Thyroid gland (tissue), 4 donors: ENCODE measurements around the gene MB21D2.
"Not testable (repeated sequence)": the region's sequence is repeated elsewhere in the genome, so short reads cannot be mapped to it uniquely, and the experiment has no call there.

Experiments
- POLR2A ChIP-seq, 2 donors: fragments of 450-650 bp; IDR thresholded peaks; one replicate each; pipeline ENCODE4 v1.6.1; 2017; ENCODE audit warnings: antibody characterized with exemption in 2 of 2, mild to moderate bottlenecking in 2 of 2, moderate library complexity in 1 of 2
- TF ChIP-seq, protein P1 (sequence below), 6 experiments: fragments of 200-600 bp in 3 of 6; fragments of 450-650 bp in 3 of 6; sonication (generic) in 3 of 6; IDR thresholded peaks; one replicate each; pipeline ENCODE4 v1.5.1; 2016 to 2019; ENCODE audit warnings: antibody characterized with exemption in 6 of 6, mild to moderate bottlenecking in 2 of 6, inconsistent platforms in 1 of 6, moderate library complexity in 1 of 6

DNA sequence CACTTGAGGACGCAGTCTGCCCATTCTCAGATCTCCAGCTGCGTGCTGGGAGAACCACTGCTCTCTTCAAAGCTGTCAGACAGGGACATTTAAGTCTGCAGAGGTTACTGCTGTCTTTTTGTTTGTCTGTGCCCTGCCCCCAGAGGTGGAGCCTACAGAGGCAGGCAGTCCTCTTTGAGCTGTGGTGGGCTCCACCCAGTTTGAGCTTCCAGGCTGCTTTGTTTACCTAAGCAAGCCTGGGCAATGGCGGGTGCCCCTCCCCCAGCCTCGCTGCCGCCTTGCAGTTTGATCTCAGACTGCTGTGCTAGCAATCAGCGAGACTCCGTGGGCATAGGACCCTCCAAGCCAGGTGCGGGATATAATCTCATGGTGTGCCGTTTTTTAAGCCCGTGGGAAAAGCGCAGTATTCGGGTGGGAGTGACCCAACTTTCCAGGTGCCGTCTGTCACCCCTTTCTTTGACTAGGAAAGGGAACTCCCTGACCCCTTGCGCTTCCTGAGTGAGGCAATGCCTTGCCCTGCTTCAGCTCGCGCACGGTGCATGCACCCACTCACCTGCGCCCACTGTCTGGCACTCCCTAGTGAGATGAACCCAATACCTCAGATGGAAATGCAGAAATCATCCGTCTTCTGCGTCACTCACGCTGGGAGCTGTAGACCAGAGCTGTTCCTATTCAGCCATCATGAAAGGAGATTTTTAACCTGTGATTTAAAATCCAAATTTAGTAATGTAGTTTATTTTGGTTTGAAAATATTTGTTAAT is 47.5 kb upstream of the MB21D2 start:
- TF ChIP-seq, protein P1, sequence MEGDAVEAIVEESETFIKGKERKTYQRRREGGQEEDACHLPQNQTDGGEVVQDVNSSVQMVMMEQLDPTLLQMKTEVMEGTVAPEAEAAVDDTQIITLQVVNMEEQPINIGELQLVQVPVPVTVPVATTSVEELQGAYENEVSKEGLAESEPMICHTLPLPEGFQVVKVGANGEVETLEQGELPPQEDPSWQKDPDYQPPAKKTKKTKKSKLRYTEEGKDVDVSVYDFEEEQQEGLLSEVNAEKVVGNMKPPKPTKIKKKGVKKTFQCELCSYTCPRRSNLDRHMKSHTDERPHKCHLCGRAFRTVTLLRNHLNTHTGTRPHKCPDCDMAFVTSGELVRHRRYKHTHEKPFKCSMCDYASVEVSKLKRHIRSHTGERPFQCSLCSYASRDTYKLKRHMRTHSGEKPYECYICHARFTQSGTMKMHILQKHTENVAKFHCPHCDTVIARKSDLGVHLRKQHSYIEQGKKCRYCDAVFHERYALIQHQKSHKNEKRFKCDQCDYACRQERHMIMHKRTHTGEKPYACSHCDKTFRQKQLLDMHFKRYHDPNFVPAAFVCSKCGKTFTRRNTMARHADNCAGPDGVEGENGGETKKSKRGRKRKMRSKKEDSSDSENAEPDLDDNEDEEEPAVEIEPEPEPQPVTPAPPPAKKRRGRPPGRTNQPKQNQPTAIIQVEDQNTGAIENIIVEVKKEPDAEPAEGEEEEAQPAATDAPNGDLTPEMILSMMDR (IDR thresholded peaks at IDR 0.05) = not testable (repeated sequence)
- TF ChIP-seq POLR2A (IDR thresholded peaks at IDR 0.05) = not testable (repeated sequence)
